Suprapubic skin (tissue), 4 donors: ENCODE data around the gene NTSR1.

Source experiments
- POLR2A ChIP-seq, 2 donors: fragments of 450-650 bp; IDR thresholded peaks; one replicate each; pipeline ENCODE4 v1.6.1; 2017; ENCODE audit warnings: antibody characterized with exemption in 2 of 2, mild to moderate bottlenecking in 2 of 2, moderate library complexity in 2 of 2
- POLR2AphosphoS5 ChIP-seq, 3 donors: sonication (generic); formaldehyde crosslinking; IDR thresholded peaks; one replicate each; pipeline ENCODE4 v1.6.1; 2017; ENCODE audit warnings: antibody characterized with exemption in 3 of 3
- TF ChIP-seq, protein P1 (sequence below), 2 donors: fragments of 200-600 bp in 1 of 2; fragments of 450-650 bp in 1 of 2; sonication (generic) in 1 of 2; IDR thresholded peaks; one replicate each; pipeline ENCODE4 v1.5.1; 2016 to 2019; ENCODE audit warnings: antibody characterized with exemption in 2 of 2, mild to moderate bottlenecking in 1 of 2, moderate library complexity in 1 of 2

DNA sequence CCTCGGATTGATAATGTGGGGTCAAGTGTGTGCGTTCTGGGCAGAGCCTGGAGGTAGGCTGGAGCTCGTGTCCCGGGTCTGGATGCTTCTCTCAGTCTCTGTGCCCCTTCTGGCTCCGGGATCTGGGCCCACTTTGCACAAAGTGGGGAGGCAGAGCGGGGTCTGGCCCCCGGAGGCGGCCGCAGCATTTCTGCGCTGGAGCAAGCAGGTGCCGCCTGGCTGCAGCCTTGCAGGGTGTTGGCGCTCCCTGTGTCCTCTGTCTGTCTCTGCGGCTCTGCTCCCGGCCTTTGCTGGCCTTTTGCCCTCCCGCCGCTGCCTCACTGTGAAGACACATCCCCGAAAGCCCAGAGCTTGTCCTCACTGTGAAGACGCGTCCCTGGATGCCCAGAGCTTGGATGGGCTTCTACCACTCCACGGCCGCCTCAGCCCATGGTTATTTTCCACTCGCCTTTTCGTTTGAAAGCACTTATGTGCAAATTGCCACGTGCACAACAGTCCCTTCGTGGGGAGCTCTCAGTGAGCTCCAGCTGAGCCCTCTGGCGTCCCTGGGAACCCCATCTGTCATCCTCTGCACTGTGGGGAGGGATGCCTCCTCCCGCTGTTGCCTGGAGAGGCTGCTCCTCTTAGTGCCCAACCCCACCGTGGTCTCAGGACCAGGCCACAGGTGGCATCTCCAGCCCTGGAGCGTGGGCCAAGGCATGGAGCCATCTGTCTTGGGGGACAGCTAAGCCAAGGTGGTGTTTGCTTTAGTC is 49.0 kb upstream of the NTSR1 start:
- TF ChIP-seq, protein P1, sequence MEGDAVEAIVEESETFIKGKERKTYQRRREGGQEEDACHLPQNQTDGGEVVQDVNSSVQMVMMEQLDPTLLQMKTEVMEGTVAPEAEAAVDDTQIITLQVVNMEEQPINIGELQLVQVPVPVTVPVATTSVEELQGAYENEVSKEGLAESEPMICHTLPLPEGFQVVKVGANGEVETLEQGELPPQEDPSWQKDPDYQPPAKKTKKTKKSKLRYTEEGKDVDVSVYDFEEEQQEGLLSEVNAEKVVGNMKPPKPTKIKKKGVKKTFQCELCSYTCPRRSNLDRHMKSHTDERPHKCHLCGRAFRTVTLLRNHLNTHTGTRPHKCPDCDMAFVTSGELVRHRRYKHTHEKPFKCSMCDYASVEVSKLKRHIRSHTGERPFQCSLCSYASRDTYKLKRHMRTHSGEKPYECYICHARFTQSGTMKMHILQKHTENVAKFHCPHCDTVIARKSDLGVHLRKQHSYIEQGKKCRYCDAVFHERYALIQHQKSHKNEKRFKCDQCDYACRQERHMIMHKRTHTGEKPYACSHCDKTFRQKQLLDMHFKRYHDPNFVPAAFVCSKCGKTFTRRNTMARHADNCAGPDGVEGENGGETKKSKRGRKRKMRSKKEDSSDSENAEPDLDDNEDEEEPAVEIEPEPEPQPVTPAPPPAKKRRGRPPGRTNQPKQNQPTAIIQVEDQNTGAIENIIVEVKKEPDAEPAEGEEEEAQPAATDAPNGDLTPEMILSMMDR (IDR thresholded peaks at IDR 0.05): no peak
- TF ChIP-seq POLR2AphosphoS5 (IDR thresholded peaks at IDR 0.05): no peak
- no peak for TF ChIP-seq POLR2A (IDR thresholded peaks at IDR 0.05)
